Endothelial cell of umbilical vein (primary cell): Measurements from ENCODE around the gene SLC7A4. TPM values are rescaled to one million over a fixed set of nuclear protein-coding genes. Genes with fewer than 3 reads are reported as not detected.

Experiments
- BruUV-seq: library from RNA; stranded (reverse); fragments of 400-500 nt; replicated peaks from 2 replicates; lab custom pipeline; 2021; lab: Mats Ljungman, UMichigan
- CTCF ChIA-PET: fragments of 300-600, 350-600 bp; sonication (Branson Sonifier 250); formaldehyde crosslinking; loops from one replicate; lab custom pipeline; 2021; ENCODE audit warnings: antibody characterized with exemption, inconsistent platforms; lab: Charles Lee
- POLR2A ChIA-PET: fragments of 300-600, 350-600 bp; sonication (Branson Sonifier 250); formaldehyde crosslinking; loops from one replicate; lab custom pipeline; 2021; ENCODE audit warnings: antibody characterized with exemption, inconsistent platforms; lab: Charles Lee
- DNase-seq: peaks from one replicate; pipeline ENCODE4 v3.0.0-alpha.2; 2011; ENCODE audit warnings: low read depth, low spot score
- FAIRE-seq: peaks from 2 replicates; lab custom pipeline; 2011; peaks lifted over from hg19 to GRCh38; lab: Jason Lieb, UNC
- H2AFZ ChIP-seq: 2 replicates; pipeline ENCODE4 v1.6.0; 2012; ENCODE audit warnings: low read depth, low read length, control low read depth, inconsistent platforms
- H3K27ac ChIP-seq: 2 replicates; pipeline ENCODE4 v1.5.1; 2011; ENCODE audit warnings: low read depth, mild to moderate bottlenecking, control low read depth, low read length, moderate library complexity; ENCODE audit not compliant: insufficient read depth
- H3K27me3 ChIP-seq, 2 experiments: 2 replicates each; pipeline versions ENCODE4 v1.6.0 to v1.6.1; 2011; ENCODE audit warnings: low read length in 2 of 2, mixed read lengths in 1 of 2; ENCODE audit not compliant: control insufficient read depth in 2 of 2, insufficient read depth in 2 of 2
- H3K36me3 ChIP-seq, 2 experiments: 2 replicates in 1 of 2; 3 replicates in 1 of 2; pipeline ENCODE4 v1.5.1; 2011; ENCODE audit warnings: low read length in 2 of 2, mild to moderate bottlenecking in 1 of 2, moderate library complexity in 1 of 2; ENCODE audit not compliant: control insufficient read depth in 2 of 2, insufficient read depth in 2 of 2; ENCODE audit errors: extremely low read depth in 1 of 2
- H3K4me1 ChIP-seq: 3 replicates; pipeline ENCODE4 v1.5.1; 2011; ENCODE audit warnings: mild to moderate bottlenecking, low read length; ENCODE audit not compliant: control insufficient read depth, insufficient read depth; ENCODE audit errors: extremely low read depth
- H3K4me2 ChIP-seq: 2 replicates; pipeline ENCODE4 v1.6.1; 2011; ENCODE audit warnings: low read length, control low read depth, mixed read lengths; ENCODE audit not compliant: insufficient read depth
- H3K4me3 ChIP-seq, 3 experiments: fragments of 200-600 bp in 1 of 3; sonication (generic), shearing (Covaris generic) in 1 of 3; replicated peaks in 1 of 3; 2 replicates each; pipeline ENCODE4 v1.5.1; 2011 to 2016; ENCODE audit warnings: control low read depth in 3 of 3, low read length in 3 of 3, mild to moderate bottlenecking in 2 of 3, inconsistent platforms in 1 of 3, low read depth in 1 of 3, moderate library complexity in 1 of 3; ENCODE audit not compliant: insufficient read depth in 1 of 3
- H3K79me2 ChIP-seq: 2 replicates; pipeline ENCODE4 v1.6.0; 2012; ENCODE audit warnings: low read length, inconsistent platforms; ENCODE audit not compliant: control insufficient read depth, insufficient read depth
- H3K9ac ChIP-seq: replicated peaks from 2 replicates; pipeline ENCODE3; 2011; ENCODE audit warnings: low read length, control low read depth; ENCODE audit not compliant: insufficient read depth; ENCODE audit errors: extremely low read depth
- H3K9me1 ChIP-seq: replicated peaks from 3 replicates; pipeline ENCODE4 v1.6.0; 2011; ENCODE audit warnings: mild to moderate bottlenecking, low read length; ENCODE audit not compliant: control insufficient read depth, insufficient read depth; ENCODE audit errors: extremely low read depth
- H3K9me3 ChIP-seq: replicated peaks from 2 replicates; pipeline ENCODE4 v1.5.1; 2012; ENCODE audit warnings: low read length, inconsistent platforms; ENCODE audit not compliant: control insufficient read depth, insufficient read depth
- H4K20me1 ChIP-seq: replicated peaks from 2 replicates; pipeline ENCODE3; 2011; ENCODE audit warnings: mild to moderate bottlenecking, low read length; ENCODE audit not compliant: control insufficient read depth, insufficient read depth; ENCODE audit errors: extremely low read depth
- CTCF ChIP-seq, 2 donors: IDR thresholded peaks; 1 replicate in 1 of 2; 2 replicates in 1 of 2; pipeline ENCODE4 v1.5.1; 2011; ENCODE audit warnings: low read length in 2 of 2, mild to moderate bottlenecking in 2 of 2, moderate library complexity in 2 of 2, control low read depth in 1 of 2, inconsistent platforms in 1 of 2, low read depth in 1 of 2; ENCODE audit not compliant: insufficient read depth in 1 of 2; ENCODE audit errors: extremely low read depth in 1 of 2
- EZH2 ChIP-seq: IDR thresholded peaks from 2 replicates; pipeline ENCODE4 v1.6.1; 2012; ENCODE audit warnings: borderline replicate concordance, low read depth, mild to moderate bottlenecking, moderate library complexity, low read length, inconsistent platforms; ENCODE audit not compliant: severe bottlenecking
- FOS ChIP-seq: IDR thresholded peaks from 2 replicates; pipeline ENCODE4 v1.6.1; 2011; ENCODE audit warnings: mild to moderate bottlenecking, low read length, moderate library complexity, borderline replicate concordance; ENCODE audit not compliant: insufficient read depth
- GATA2 ChIP-seq: IDR thresholded peaks from 2 replicates; pipeline ENCODE4 v1.7.0; 2011; ENCODE audit warnings: low read depth, mild to moderate bottlenecking, moderate library complexity, mixed read lengths, low read length; ENCODE audit not compliant: insufficient read length, insufficient read depth
- JUN ChIP-seq: IDR thresholded peaks from 2 replicates; pipeline ENCODE4 v1.6.1; 2011; ENCODE audit warnings: borderline replicate concordance, low read depth; ENCODE audit not compliant: insufficient read length, insufficient read depth
- MAX ChIP-seq: IDR thresholded peaks from 2 replicates; pipeline ENCODE4 v1.6.1; 2011; ENCODE audit not compliant: insufficient read depth, insufficient read length
- MYC ChIP-seq: IDR thresholded peaks from one replicate; pipeline ENCODE4 v1.6.1; 2011; ENCODE audit warnings: mild to moderate bottlenecking, low read depth, low read length
- POLR2A ChIP-seq: IDR thresholded peaks from 2 replicates; pipeline ENCODE4 v1.6.1; 2012; ENCODE audit warnings: low read depth, mild to moderate bottlenecking, control low read depth, low read length
- POLR2AphosphoS5 ChIP-seq: IDR thresholded peaks from 2 replicates; pipeline ENCODE4 v1.6.1; 2012; ENCODE audit warnings: low read depth, mild to moderate bottlenecking, control low read depth, low read length, moderate library complexity; ENCODE audit not compliant: insufficient read depth
- dilution Hi-C: fragments of 300-500 bp; cut with MboI; formaldehyde crosslinking; loops from one replicate; pipeline ENCODE4 v1.15.0; 2019; ENCODE audit warnings: low sequenced_read_pairs; ENCODE audit not compliant: extremely low pct_ligation_motif_present
- intact Hi-C: fragments of 100-400 bp; cut with micrococcal nuclease; formaldehyde crosslinking; loops from one replicate; pipeline ENCODE4 v1.10.0; 2022
- polyA plus RNA-seq, 4 experiments: library from polyadenylated mRNA; depleted of rRNA in 3 of 4; stranded (reverse) in 3 of 4; unstranded in 1 of 4; fragments of >200 nt; gene quantifications; 2 replicates each; pipeline versions ENCODE4 v1.2.1 to v1.2.3, GENCODE V29; 2011 to 2012; ENCODE audit warnings: missing spikeins in 1 of 4
- total RNA-seq: library from RNA; stranded (reverse); gene quantifications from 2 replicates; pipeline ENCODE4 v1.2.3, GENCODE V29; 2021

Gene SLC7A4
- total and polyA plus RNA-seq, 2 donors (not counting 3 experiments of a cell fraction or from before 2014, with no cell fraction given) = not detected

- Histone ChIP-seq H3K36me3 (no peaks in the 10 kb centered on the region), H2AFZ (no peak overlapping the region), H4K20me1 (peaks cover 2% of the 10 kb centered on the region), H3K4me1 (no peaks in the 10 kb centered on the region), H3K27me3 (no peaks in the 10 kb centered on the region), H3K4me3 (no peak overlapping the region), H3K4me2 (no peak overlapping the region), H3K9me1 (no peaks in the 10 kb centered on the region), H3K79me2 (no peaks in the 10 kb centered on the region), H3K9ac (no peak overlapping the region), H3K9me3 (no peaks in the 10 kb centered on the region), H3K27ac (no peak overlapping the region)
- BruUV-seq = no TSS peak
- dilution Hi-C loops (no loop called here), intact Hi-C loops (no loop called here)
- POLR2A ChIA-PET = no interaction called here
- FAIRE-seq (no peak), DNase-seq (no peak)
- TF ChIP-seq EZH2 = no peak
- no peak for TF ChIP-seq JUN
- TF ChIP-seq FOS = no peak
- no peak for TF ChIP-seq GATA2
- no peak for TF ChIP-seq MYC
- no peak for TF ChIP-seq POLR2A
- no peak for TF ChIP-seq MAX
- TF ChIP-seq CTCF (IDR thresholded peaks at IDR 0.05; ENCODE audit: extremely low read depth in 1 of 2, insufficient read depth in 1 of 2, low read depth in 1 of 2, low read length in 2 of 2) = no peak
- TF ChIP-seq POLR2AphosphoS5 = no peak
- CTCF ChIA-PET = interaction anchor here (0.6 kb wide), 1 partner anchor 27 kb away, joined by 3 read pairs; no protein-coding TSS in a partner anchor
These were observed 41.8 kb upstream of the SLC7A4 start for GRCh38 chr22:21074102-21074715.
